HepG2 (cell line): Measurements from ENCODE around the gene ZNF684. TPM values are rescaled to one million over a fixed set of nuclear protein-coding genes. Genes with fewer than 3 reads are reported as not detected.
"Not testable (repeated sequence)": the region's sequence is repeated elsewhere in the genome, so short reads cannot be mapped to it uniquely, and the experiment has no call there.

Source experiments
- ATAC-seq: fragments of 200-7000 bp; cut with Tn5 transposase; 3 replicates; pipeline ENCODE4 v1.9.1; 2020; ENCODE audit warnings: mild to moderate bottlenecking, moderate library complexity
- BruUV-seq: library from RNA; stranded (reverse); fragments of 400-500 nt; replicated peaks from 2 replicates; lab custom pipeline; 2021; lab: Mats Ljungman, UMichigan
- CTCF ChIA-PET: fragments of 300-600 bp; formaldehyde crosslinking; extraction: SDS; loops from one replicate; lab custom pipeline; 2021; ENCODE audit warnings: low total read pairs, inconsistent platforms, low intra/inter-chr PET ratio; lab: Yijun Ruan, JAX
- POLR2A ChIA-PET: fragments of 350-600 bp; sonication (Branson Sonifier 250); formaldehyde crosslinking; loops from one replicate; lab custom pipeline; 2020; ENCODE audit warnings: antibody characterized with exemption, inconsistent platforms; lab: Yijun Ruan, JAX
- DNase-seq: peaks from one replicate; pipeline ENCODE4 v3.0.0-alpha.2; 2015; ENCODE audit warnings: low spot score
- FAIRE-seq: peaks from 3 replicates; lab custom pipeline; 2011; peaks lifted over from hg19 to GRCh38; lab: Jason Lieb, UNC
- H2AFZ ChIP-seq: one replicate; pipeline ENCODE4 v1.6.1; 2011; ENCODE audit warnings: low read length, inconsistent platforms
- H3K27ac ChIP-seq: fragments of 300-600 bp; 3 replicates; pipeline ENCODE4 v1.8.0; 2011; ENCODE audit warnings: mixed run types, mild to moderate bottlenecking, mixed read lengths, low read length, inconsistent platforms; ENCODE audit not compliant: insufficient read depth; ENCODE audit errors: extremely low read length
- H3K27me3 ChIP-seq, 2 experiments: fragments of 200-600 bp in 1 of 2; 2 replicates in 1 of 2; 3 replicates in 1 of 2; pipeline versions ENCODE4 v1.6.0 to v1.8.0; 2011; ENCODE audit warnings: low read length in 2 of 2, mild to moderate bottlenecking in 2 of 2, moderate library complexity in 2 of 2, inconsistent platforms in 1 of 2; ENCODE audit not compliant: insufficient read depth in 2 of 2, control insufficient read depth in 1 of 2
- H3K36me3 ChIP-seq, 2 experiments: fragments of 200-600 bp in 1 of 2; replicated peaks in 1 of 2; 2 replicates in 1 of 2; 3 replicates in 1 of 2; pipeline versions ENCODE4 v1.5.1 to v1.8.0; 2011; ENCODE audit warnings: low read length in 2 of 2, inconsistent platforms in 1 of 2; ENCODE audit not compliant: insufficient read depth in 2 of 2, control insufficient read depth in 1 of 2
- H3K4me1 ChIP-seq: 2 replicates; pipeline ENCODE4 v1.5.1; 2012; ENCODE audit warnings: low read length, inconsistent platforms; ENCODE audit not compliant: insufficient read depth
- H3K4me2 ChIP-seq: 2 replicates; pipeline ENCODE4 v1.6.0; 2011; ENCODE audit warnings: low read depth, low read length, inconsistent platforms
- H3K4me3 ChIP-seq, 3 experiments: fragments of 200-600 bp in 1 of 3; sonication (generic), shearing (Covaris generic) in 1 of 3; replicated peaks in 1 of 3; 2 replicates each; pipeline ENCODE4 v1.5.1; 2011 to 2016; ENCODE audit warnings: low read length in 3 of 3, inconsistent platforms in 2 of 3, low read depth in 2 of 3, mild to moderate bottlenecking in 2 of 3, control low read depth in 1 of 3, mixed read lengths in 1 of 3; ENCODE audit not compliant: insufficient read depth in 1 of 3
- H3K79me2 ChIP-seq: one replicate; pipeline ENCODE4 v1.6.1; 2011; ENCODE audit warnings: low read length, inconsistent platforms; ENCODE audit not compliant: insufficient read depth
- H3K9ac ChIP-seq: 2 replicates; pipeline ENCODE4 v1.6.0; 2011; ENCODE audit warnings: mild to moderate bottlenecking, low read depth, low read length, inconsistent platforms; ENCODE audit not compliant: insufficient read depth
- H3K9me3 ChIP-seq: 2 replicates; pipeline ENCODE4 v1.5.1; 2012; ENCODE audit warnings: mild to moderate bottlenecking, low read length
- H4K20me1 ChIP-seq: 2 replicates; pipeline ENCODE4 v1.6.0; 2011; ENCODE audit warnings: inconsistent platforms, mild to moderate bottlenecking, low read length, moderate library complexity; ENCODE audit not compliant: insufficient read depth
- BCL6 ChIP-seq: IDR thresholded peaks from 2 replicates; pipeline ENCODE4 v1.6.1; 2016; ENCODE audit warnings: missing genetic modification reagents, missing compliant biosample characterization
- CEBPB ChIP-seq: IDR thresholded peaks from 2 replicates; pipeline ENCODE4 v1.6.1; 2011; ENCODE audit warnings: low read depth, low read length, improper control_type of control experiment, borderline replicate concordance
- CEBPG ChIP-seq: IDR thresholded peaks from 2 replicates; pipeline ENCODE4 v1.6.1; 2016
- DPF2 ChIP-seq: sonication (generic); formaldehyde crosslinking; IDR thresholded peaks from 2 replicates; pipeline ENCODE4 v1.4.0; 2020; ENCODE audit warnings: mild to moderate bottlenecking, low read depth, missing genetic modification reagents, borderline replicate concordance
- E2F5 ChIP-seq: sonication (generic); formaldehyde crosslinking; conservative IDR thresholded peaks from 2 replicates; pipeline ENCODE4 v1.4.0; 2020; ENCODE audit warnings: missing genetic modification reagents
- GATAD2A ChIP-seq: IDR thresholded peaks from 2 replicates; pipeline ENCODE4 v1.6.1; 2016
- HNRNPK ChIP-seq: fragments of 200-400 bp; formaldehyde crosslinking; IDR thresholded peaks from 2 replicates; pipeline ENCODE4 v1.6.1; 2018; ENCODE audit warnings: low read length, low read depth, moderate library complexity, mild to moderate bottlenecking; ENCODE audit not compliant: poor library complexity, severe bottlenecking
- KAT8 ChIP-seq: IDR thresholded peaks from 2 replicates; pipeline ENCODE4 v1.6.1; 2016; ENCODE audit warnings: missing genetic modification reagents, missing compliant biosample characterization
- KLF13 ChIP-seq: sonication (generic); formaldehyde crosslinking; IDR thresholded peaks from 2 replicates; pipeline ENCODE4 v1.4.0; 2020; ENCODE audit warnings: mild to moderate bottlenecking, missing genetic modification reagents
- NR2C2 ChIP-seq: sonication (generic); formaldehyde crosslinking; IDR thresholded peaks from 2 replicates; pipeline ENCODE4 v1.4.0; 2020; ENCODE audit warnings: missing genetic modification reagents, mild to moderate bottlenecking, moderate library complexity, borderline replicate concordance
- PHF20 ChIP-seq: sonication (generic); formaldehyde crosslinking; IDR thresholded peaks from 2 replicates; pipeline ENCODE4 v1.5.0; 2020; ENCODE audit warnings: mild to moderate bottlenecking, missing genetic modification reagents
- SNAI1 ChIP-seq: sonication (generic); formaldehyde crosslinking; IDR thresholded peaks from 2 replicates; pipeline ENCODE4 v1.5.0; 2020; ENCODE audit warnings: mild to moderate bottlenecking, missing genetic modification reagents, borderline replicate concordance
- ZNF251 ChIP-seq: sonication (generic); formaldehyde crosslinking; IDR thresholded peaks from 2 replicates; pipeline ENCODE4 v1.9.0; 2021; ENCODE audit warnings: mild to moderate bottlenecking, missing genetic modification reagents
- WGBS: methylation state at CpG from one replicate; pipeline ENCODE4 v1.1.6; 2017; ENCODE audit warnings: low lambda C conversion rate; 5-methylcytosine and 5-hydroxymethylcytosine counted together
- in situ Hi-C: cut with HindIII; loops from 2 replicates; pipeline ENCODE4 v1.10.0; 2017; ENCODE audit warnings: low pct_unique_long_range_greater_than_20kb; ENCODE audit not compliant: extremely low pct_ligation_motif_present
- intact Hi-C: fragments of 100-400 bp; cut with micrococcal nuclease; formaldehyde crosslinking; loops from one replicate; pipeline ENCODE4 v1.10.0; 2022; ENCODE audit not compliant: unreplicated experiment
- polyA plus RNA-seq, 8 experiments: library from polyadenylated mRNA; depleted of rRNA in 3 of 8; stranded (reverse) in 7 of 8; unstranded in 1 of 8; fragments of >200 nt; fragmentation: Illumina TruSeq in 4 of 8; extraction: Trizol in 4 of 8; gene quantifications; 2 replicates each; pipeline versions ENCODE4 v1.2.1 to v1.2.3, GENCODE V29; 2011 to 2016; ENCODE audit warnings: low read depth in 4 of 8, missing spikeins in 1 of 8, mixed read lengths in 1 of 8; ENCODE audit not compliant: insufficient read depth in 1 of 8
- total RNA-seq, 5 experiments: library from RNA; depleted of rRNA; stranded (reverse); fragments of >200 nt; fragmentation: Illumina TruSeq; extraction: Trizol; gene quantifications; 2 replicates each; pipeline ENCODE4 v1.2.3, GENCODE V29; 2016; ENCODE audit warnings: low read depth in 1 of 5

The ZNF684 gene
- total and polyA plus RNA-seq, 2 of the 13 experiments (the other 11 are each of a cell fraction or from before 2014, with no cell fraction given) = 6.5 to 15.2 TPM

GRCh38 chr1:40564913-40565312 lies 33.5 kb downstream of the ZNF684 start (continued):
- TF ChIP-seq PHF20 (no peak), SNAI1 (no peak), E2F5 (CRISPR knock-in tag) (no peak), NR2C2 (CRISPR knock-in tag) (no peak), KAT8 (CRISPR knock-in tag) (no peak), HNRNPK (no peak), DPF2 (CRISPR knock-in tag) (no peak)

GRCh38 chr1:40567825-40568224 lies 36.4 kb downstream of the ZNF684 start:
- H3K27ac ChIP-seq = no peak overlapping the region
- TF ChIP-seq CEBPG (peak; percentile 56; the same call in 1 of the 2 replicates), KLF13 (CRISPR knock-in tag) (no peak), ZNF251 (CRISPR knock-in tag) (no peak), GATAD2A (CRISPR knock-in tag) (0 out of 2 replicates have a peak, but pooled peaks have one; percentile 34), CEBPB (peak; percentile 89), BCL6 (CRISPR knock-in tag) (peak; percentile 88)
- TF ChIP-seq, all 625 proteins: peak for 4
- FAIRE-seq (no peak), ATAC-seq (no peak), DNase-seq (no peak)
- in situ Hi-C loops = no loop called here
- intact Hi-C loops = no loop called here
- 11% methylated on average over 1 of the region's 1 CpG for WGBS
- Histone ChIP-seq H3K4me3 (no peak overlapping the region), H4K20me1 (no peaks in the 10 kb centered on the region), H3K9ac (no peak overlapping the region), H2AFZ (no peak overlapping the region), H3K9me3 (no peaks in the 10 kb centered on the region), H3K4me2 (no peak overlapping the region), H3K4me1 (peaks cover 6% of the 10 kb centered on the region; the same call in 1 of the 2 replicates), H3K79me2 (no peaks in the 10 kb centered on the region), H3K27me3 (no peaks in the 10 kb centered on the region), H3K36me3 (no peaks in the 10 kb centered on the region)
- BruUV-seq = no TSS peak
- ChIA-PET POLR2A (no interaction called here), CTCF (no interaction called here)

GRCh38 chr1:40574805-40575204 lies 43.4 kb downstream of the ZNF684 start:
- H2AFZ ChIP-seq, H3K79me2 ChIP-seq, H3K27me3 ChIP-seq, DNase-seq, intact Hi-C loops, H3K9me3 ChIP-seq, H3K4me2 ChIP-seq, FAIRE-seq, H3K9ac ChIP-seq, POLR2A ChIA-PET, H3K4me1 ChIP-seq, H3K36me3 ChIP-seq, ATAC-seq, H3K4me3 ChIP-seq, in situ Hi-C loops, H3K27ac ChIP-seq, CTCF ChIA-PET, BruUV-seq, H4K20me1 ChIP-seq: not testable (repeated sequence)
- WGBS = 41% methylated on average over 3 of the region's 3 CpGs
